ENCODE measurements around the gene TSHZ2.

TSHZ2 gene

DNA sequence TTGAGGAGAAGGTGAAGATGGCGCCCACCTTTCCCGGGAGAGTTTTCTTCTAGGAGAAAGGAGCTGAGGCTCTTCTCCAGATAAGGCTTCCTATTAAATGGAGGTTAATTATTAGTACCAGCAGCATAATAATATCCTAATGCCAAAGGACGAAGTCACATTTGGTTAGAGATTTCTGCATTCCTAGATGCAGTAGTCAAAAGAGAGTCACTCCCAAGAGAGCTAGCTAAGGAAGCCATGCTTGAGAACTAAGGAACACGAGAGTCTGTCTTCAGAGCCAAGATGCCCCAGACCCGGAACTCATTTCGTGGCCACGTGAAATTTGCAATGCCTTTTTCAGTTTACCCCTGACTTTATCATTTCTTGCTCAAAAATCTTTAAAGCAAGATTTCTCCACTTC lies 132.7 kb downstream of the TSHZ2 start:
- Histone ChIP-seq H3K4me3 (ENCODE audit: low read length) (no peak overlapping the region), H2AFZ (ENCODE audit: low read depth, low read length) (no peak overlapping the region), H3K27me3 (ENCODE audit: low read depth, low read length) (no peaks in the 10 kb centered on the region), H3K4me2 (ENCODE audit: low read length) (no peak overlapping the region), H3K4me1 (ENCODE audit: low read length) (peaks cover 15% of the 10 kb centered on the region), H3K9ac (ENCODE audit: low read length) (no peak overlapping the region), H3K27ac (ENCODE audit: low read length) (no peak overlapping the region), H3K9me3 (ENCODE audit: insufficient read depth, low read length) (no peaks in the 10 kb centered on the region), H4K20me1 (ENCODE audit: insufficient read depth, low read length) (no peaks in the 10 kb centered on the region), H3K79me2 (ENCODE audit: low read length) (no peaks in the 10 kb centered on the region), H3K36me3 (replicated peaks; ENCODE audit: low read depth, low read length) (no peaks in the 10 kb centered on the region)
- no peak for TF ChIP-seq CTCF (IDR thresholded peaks at IDR 0.05; ENCODE audit: low read depth, low read length)
- no peak for TF ChIP-seq EZH2phosphoT487 (IDR thresholded peaks at IDR 0.05; ENCODE audit: low read depth)

GRCh38 chr20:53116733-53117132 lies 144.6 kb downstream of the TSHZ2 start:
- no peaks in the 10 kb centered on the region for H4K20me1 ChIP-seq (ENCODE audit: insufficient read depth, low read length)
- H3K9ac ChIP-seq (ENCODE audit: low read length), result no peak overlapping the region
- H3K9me3 ChIP-seq (ENCODE audit: insufficient read depth, low read length), result no peaks in the 10 kb centered on the region
- no peaks in the 10 kb centered on the region for H3K79me2 ChIP-seq (ENCODE audit: low read length)
- no peak overlapping the region for H3K27ac ChIP-seq (ENCODE audit: low read length)
- no peaks in the 10 kb centered on the region for H3K36me3 ChIP-seq (replicated peaks; ENCODE audit: low read depth, low read length)
- H2AFZ ChIP-seq (ENCODE audit: low read depth, low read length), result no peak overlapping the region
- no peaks in the 10 kb centered on the region for H3K4me1 ChIP-seq (ENCODE audit: low read length)
- no peak overlapping the region for H3K4me2 ChIP-seq (ENCODE audit: low read length)
- H3K27me3 ChIP-seq (ENCODE audit: low read depth, low read length), result no peaks in the 10 kb centered on the region
- H3K4me3 ChIP-seq (ENCODE audit: low read length), result no peak overlapping the region
- TF ChIP-seq CTCF (IDR thresholded peaks at IDR 0.05; ENCODE audit: low read depth, low read length) (no peak), EZH2phosphoT487 (IDR thresholded peaks at IDR 0.05; ENCODE audit: low read depth) (no peak)

DNA sequence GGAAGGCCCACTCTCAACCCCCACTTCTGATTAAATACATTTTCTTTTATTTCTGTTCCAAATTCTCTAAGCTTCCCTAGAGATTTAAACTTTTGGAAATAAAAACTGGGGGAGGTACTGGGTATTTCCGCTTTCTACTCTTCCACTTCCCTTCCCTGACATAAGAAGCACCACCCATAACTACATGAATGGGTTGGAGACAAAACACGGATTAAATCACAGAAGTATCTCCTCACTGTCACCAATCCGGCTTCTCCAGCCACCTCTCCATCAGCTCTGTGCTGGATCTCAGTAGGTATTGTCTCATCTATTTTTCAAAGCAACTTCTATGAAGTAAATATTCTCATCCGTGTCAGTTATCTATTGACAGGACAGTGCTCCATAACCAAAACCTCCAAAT lies 150.7 kb downstream of the TSHZ2 start:
- Histone ChIP-seq H2AFZ (ENCODE audit: low read depth, low read length) (peak overlapping the region; percentile 36; the same call in 1 of the 2 replicates), H3K27ac (ENCODE audit: low read length) (no peak overlapping the region), H3K36me3 (replicated peaks; ENCODE audit: low read depth, low read length) (no peaks in the 10 kb centered on the region), H4K20me1 (ENCODE audit: insufficient read depth, low read length) (no peaks in the 10 kb centered on the region), H3K4me3 (ENCODE audit: low read length) (no peak overlapping the region), H3K27me3 (ENCODE audit: low read depth, low read length) (no peaks in the 10 kb centered on the region), H3K9me3 (ENCODE audit: insufficient read depth, low read length) (no peaks in the 10 kb centered on the region), H3K4me1 (ENCODE audit: low read length) (peaks cover 12% of the 10 kb centered on the region), H3K4me2 (ENCODE audit: low read length) (peak overlapping the region; percentile 12), H3K9ac (ENCODE audit: low read length) (no peak overlapping the region), H3K79me2 (ENCODE audit: low read length) (no peaks in the 10 kb centered on the region)
- TF ChIP-seq EZH2phosphoT487 (IDR thresholded peaks at IDR 0.05; ENCODE audit: low read depth) (no peak), CTCF (IDR thresholded peaks at IDR 0.05; ENCODE audit: low read depth, low read length) (no peak)

DNA sequence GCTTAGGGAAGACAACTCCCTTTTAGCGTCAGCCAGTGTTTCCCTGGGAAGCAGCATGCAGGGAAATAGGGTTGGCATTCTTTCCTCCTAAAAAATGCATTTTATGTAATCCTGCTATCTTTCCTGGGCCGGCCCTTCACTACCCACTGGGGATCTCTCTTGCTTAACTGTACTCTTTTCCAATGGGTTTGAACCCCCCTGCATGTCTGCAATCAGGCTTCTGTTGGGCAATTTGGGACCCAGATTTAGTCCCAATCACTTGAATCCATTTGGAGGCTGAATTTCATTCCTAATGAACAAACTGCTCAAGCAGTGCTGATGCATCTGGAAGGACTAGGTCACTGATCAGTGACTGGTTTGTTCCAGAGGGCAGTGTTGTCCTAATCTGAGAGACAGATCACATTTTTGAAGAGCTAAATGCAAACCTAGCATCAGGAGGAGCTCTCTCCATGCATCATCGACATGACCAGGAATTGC lies 152.0 kb downstream of the TSHZ2 start:
- Histone ChIP-seq H3K4me3 (ENCODE audit: low read length) (no peak overlapping the region), H3K4me1 (ENCODE audit: low read length) (peaks cover 14% of the 10 kb centered on the region), H3K79me2 (ENCODE audit: low read length) (no peaks in the 10 kb centered on the region), H3K4me2 (ENCODE audit: low read length) (no peak overlapping the region), H2AFZ (ENCODE audit: low read depth, low read length) (no peak overlapping the region), H3K9me3 (ENCODE audit: insufficient read depth, low read length) (no peaks in the 10 kb centered on the region), H3K36me3 (replicated peaks; ENCODE audit: low read depth, low read length) (no peaks in the 10 kb centered on the region), H4K20me1 (ENCODE audit: insufficient read depth, low read length) (no peaks in the 10 kb centered on the region), H3K27me3 (ENCODE audit: low read depth, low read length) (no peaks in the 10 kb centered on the region), H3K27ac (ENCODE audit: low read length) (no peak overlapping the region), H3K9ac (ENCODE audit: low read length) (no peak overlapping the region)
- no peak; the same call in 1 of the 2 replicates for TF ChIP-seq CTCF (IDR thresholded peaks at IDR 0.05; ENCODE audit: low read depth, low read length)
- no peak for TF ChIP-seq EZH2phosphoT487 (IDR thresholded peaks at IDR 0.05; ENCODE audit: low read depth)
